ENCODE data around the gene RIPPLY1. TPM values are rescaled to one million over a fixed set of nuclear protein-coding genes. Genes with fewer than 3 reads are reported as not detected.

Gene RIPPLY1
- total and polyA plus RNA-seq, 9 of the 15 experiments (the other 6 are each of a cell fraction or from before 2014, with no cell fraction given), result not detected

GRCh38 chrX:106921637-106922036 is 18.5 kb upstream of the RIPPLY1 start (continued):
- TF ChIP-seq MLX (CRISPR knock-in tag; conservative IDR thresholded peaks at IDR 0.05) (no peak), SNIP1 (IDR thresholded peaks at IDR 0.05; ENCODE audit: low read depth) (no peak)

- H3K36me3 ChIP-seq (ENCODE audit: control insufficient read depth, insufficient read depth, low read length), result no peaks in the 10 kb centered on the region
- no peak for ATAC-seq
- TF ChIP-seq UBTF (IDR thresholded peaks at IDR 0.05; ENCODE audit: borderline replicate concordance in 1 of 2, low read depth in 2 of 2, low read length in 2 of 2) (no peak), FOS (IDR thresholded peaks at IDR 0.05; ENCODE audit: extremely low read depth, insufficient read length) (no peak), NONO (IDR thresholded peaks at IDR 0.05; ENCODE audit: low read depth in 2 of 2, low read length in 1 of 2) (no peak), POLR3A (IDR thresholded peaks at IDR 0.05; ENCODE audit: borderline replicate concordance, extremely low read depth, insufficient read depth, insufficient read length) (no peak), KAT2B (IDR thresholded peaks at IDR 0.05; ENCODE audit: low read depth, low read length) (no peak), ZNF507 (tag; conservative IDR thresholded peaks at IDR 0.05) (no peak), FOXK2 (conservative IDR thresholded peaks at IDR 0.05 in 1 of 2, IDR thresholded peaks at IDR 0.05 in 1 of 2; ENCODE audit: low read depth in 2 of 2) (no peak), GATA2 (CRISPR knock-in tag; IDR thresholded peaks at IDR 0.05) (no peak), NR0B1 (IDR thresholded peaks at IDR 0.05; ENCODE audit: partially characterized antibody) (no peak), BDP1 (IDR thresholded peaks at IDR 0.05; ENCODE audit: insufficient read depth, insufficient read length) (no peak), XRCC3 (IDR thresholded peaks at IDR 0.05) (no peak)
- in situ Hi-C loops (cut with MboI) (no loop called here), intact Hi-C loops (cut with micrococcal nuclease) (no loop called here)
- 0% methylated on average over 2 of the region's 2 CpGs for WGBS (ENCODE audit: insufficient coverage, low coverage, missing lambda C conversion rate)
- no TSS peak for BruUV-seq (replicated peaks)
- no peak within 1 kb of the TSS for H3K9ac ChIP-seq (ENCODE audit: insufficient read depth in 1 of 2, low read depth in 2 of 2, low read length in 2 of 2)
- no peak within 1 kb of the TSS for H2AFZ ChIP-seq (ENCODE audit: low read depth, low read length)
- H4K20me1 ChIP-seq (replicated peaks; ENCODE audit: control insufficient read depth, insufficient read depth, low read length), result no peaks in the 10 kb centered on the region
- H3K4me1 ChIP-seq (replicated peaks in 1 of 2; ENCODE audit: control insufficient read depth in 2 of 2, insufficient read depth in 2 of 2, low read length in 2 of 2), result no peaks in the 10 kb centered on the region
- H3K27me3 ChIP-seq (ENCODE audit: control insufficient read depth in 2 of 2, insufficient read depth in 2 of 2, low read length in 2 of 2), result no peaks in the 10 kb centered on the region
- POLR2A ChIA-PET, result interaction anchor here (0.7 kb wide), 1 partner anchor 43 kb away, joined by 3 read pairs; no protein-coding TSS in a partner anchor
- no peak for FAIRE-seq
- H3K27ac ChIP-seq (ENCODE audit: extremely low read depth, low read depth, low read length), result no peak within 1 kb of the TSS
- no peaks in the 10 kb centered on the region for H3K79me2 ChIP-seq (ENCODE audit: control insufficient read depth, insufficient read depth, low read length)
- no peak for DNase-seq (ENCODE audit: extremely low read depth in 1 of 4, low spot score in 3 of 4)
- H3K9me3 ChIP-seq (replicated peaks; ENCODE audit: control insufficient read depth, insufficient read depth, low read depth, low read length), result no peaks in the 10 kb centered on the region
- CTCF ChIA-PET (ENCODE audit: low intra/inter-chr PET ratio), result no interaction called here
- no peaks in the 10 kb centered on the region for H3K9me1 ChIP-seq (ENCODE audit: control insufficient read depth, insufficient read depth, low read length)
- H3K4me3 ChIP-seq, result no peak within 1 kb of the TSS
- H3K4me2 ChIP-seq (ENCODE audit: insufficient read depth, low read length), result no peak within 1 kb of the TSS
These were observed 16.9 kb upstream of the RIPPLY1 start, which contains the start of gene CLDN2 for GRCh38 chrX:106919932-106920452. Gene CLDN2 (plus strand): TSS chrX:106920402. CDS start chrX:106928229, 7,827 bp downstream.
